Stimulated activated CD8-positive, alpha-beta memory T cell treated with anti-CD3 and anti-CD28 coated beads, Interleukin-2, amount 100 ng/mL, for 1 hour (primary cell): ENCODE data around the gene FLT3LG.
"Not testable (repeated sequence)": the region's sequence is repeated elsewhere in the genome, so short reads cannot be mapped to it uniquely, and the experiment has no call there.

Source experiments
- DNase-seq, 2 donors: peaks; one replicate each; pipeline ENCODE4 v3.0.0-alpha.2; 2020; ENCODE audit warnings: low read depth in 2 of 2

FLT3LG gene

DNA sequence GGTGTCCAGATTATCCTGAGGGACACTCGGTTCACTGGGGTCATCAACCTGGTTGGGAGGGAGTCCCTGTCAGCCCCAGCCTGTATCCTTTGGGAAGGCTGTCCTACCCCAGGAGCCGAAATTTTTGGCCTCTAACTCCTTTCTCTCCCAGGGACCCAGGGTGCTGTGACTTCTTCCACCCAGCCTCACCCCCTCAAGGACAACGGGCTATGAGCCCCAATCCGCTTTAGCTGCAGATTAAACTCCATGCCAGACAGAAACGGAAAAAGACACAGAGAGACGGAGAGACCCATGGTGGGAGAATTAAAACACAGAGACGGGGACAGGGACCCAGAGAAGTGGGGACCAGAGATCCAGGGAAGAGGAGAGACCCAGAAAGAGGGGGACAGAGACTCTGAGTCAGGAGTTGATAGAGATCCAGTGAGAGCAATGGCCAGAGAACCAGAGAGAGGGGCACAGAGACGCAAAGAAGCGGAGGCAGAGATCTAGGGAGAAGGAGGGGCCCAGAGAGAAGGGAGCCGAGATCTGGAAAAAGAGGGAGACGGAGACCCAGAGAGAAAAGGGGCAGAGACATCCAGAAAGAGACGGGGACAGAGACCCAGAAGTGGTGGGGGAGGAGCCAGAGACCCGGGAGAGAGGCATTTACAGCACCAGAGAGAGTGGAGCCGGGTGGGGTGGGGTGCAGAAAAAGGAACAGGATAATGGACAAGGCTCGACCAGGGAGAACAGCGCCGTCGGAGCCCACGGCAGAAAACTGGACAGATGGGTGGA lies 33.4 kb upstream of the FLT3LG start:
- no peak for DNase-seq

DNA sequence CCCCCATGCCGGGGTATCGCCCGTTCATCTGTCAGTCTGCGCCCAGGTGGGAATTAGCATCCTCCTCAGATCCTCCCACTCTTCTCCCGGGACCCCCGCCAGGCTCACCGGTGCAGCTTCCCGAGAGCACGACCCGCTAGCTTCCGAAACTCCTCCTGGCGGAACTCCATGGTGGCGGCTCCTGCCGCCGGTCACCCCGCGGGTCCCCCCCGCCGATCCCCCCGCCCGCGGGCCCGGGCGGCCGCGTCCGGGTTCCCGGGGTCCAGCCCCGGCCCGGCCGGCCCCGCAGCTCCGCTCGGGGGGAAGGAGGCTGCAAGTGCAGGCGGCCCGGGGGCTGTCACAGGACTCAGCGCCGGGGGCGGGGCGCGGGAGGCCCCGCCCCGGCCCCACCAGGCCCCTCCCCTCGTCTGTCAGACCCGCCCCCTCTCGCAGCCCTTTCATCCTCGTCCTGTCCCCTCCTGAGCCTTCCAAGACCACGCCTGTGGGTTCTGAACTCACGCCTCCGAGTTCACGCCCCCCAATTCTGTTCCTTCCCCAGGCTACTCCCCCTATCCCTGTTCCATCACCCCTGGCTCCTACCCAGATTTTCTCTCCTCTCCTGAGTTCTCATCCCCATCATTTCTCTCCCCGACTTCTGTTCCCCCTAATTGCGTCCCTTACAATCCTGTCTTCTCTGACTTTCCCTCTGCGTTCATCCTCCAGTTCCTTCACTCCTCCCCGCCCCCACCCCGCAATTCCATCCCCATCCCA lies 32.6 kb upstream of the FLT3LG start, which contains the start of gene SLC17A7:
TSS of gene SLC17A7 (minus strand) at position 318 of the 750 bp plus-strand sequence. CDS start at position 170, 148 bp downstream.
- no peak for DNase-seq

DNA sequence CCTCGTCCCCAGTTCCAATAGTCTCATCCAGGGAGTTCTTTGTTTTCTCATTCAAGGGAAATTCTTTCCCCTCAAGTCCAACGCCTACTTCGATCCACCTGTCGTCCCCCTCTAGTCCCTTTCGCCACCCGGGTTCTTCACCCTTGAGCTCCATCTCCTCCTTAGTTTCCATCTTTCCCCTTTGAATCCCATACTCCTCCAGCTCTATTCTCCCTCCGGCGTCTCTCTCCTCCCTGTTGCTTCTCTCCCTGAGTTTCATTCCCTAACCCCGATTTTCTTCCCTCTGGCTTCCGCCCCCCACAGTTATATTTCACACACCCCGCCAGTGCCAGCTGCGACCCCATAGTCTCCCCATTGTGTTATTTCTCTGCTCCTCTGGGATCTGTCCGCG lies 32.1 kb upstream of the FLT3LG start:
- DNase-seq = no peak

DNA sequence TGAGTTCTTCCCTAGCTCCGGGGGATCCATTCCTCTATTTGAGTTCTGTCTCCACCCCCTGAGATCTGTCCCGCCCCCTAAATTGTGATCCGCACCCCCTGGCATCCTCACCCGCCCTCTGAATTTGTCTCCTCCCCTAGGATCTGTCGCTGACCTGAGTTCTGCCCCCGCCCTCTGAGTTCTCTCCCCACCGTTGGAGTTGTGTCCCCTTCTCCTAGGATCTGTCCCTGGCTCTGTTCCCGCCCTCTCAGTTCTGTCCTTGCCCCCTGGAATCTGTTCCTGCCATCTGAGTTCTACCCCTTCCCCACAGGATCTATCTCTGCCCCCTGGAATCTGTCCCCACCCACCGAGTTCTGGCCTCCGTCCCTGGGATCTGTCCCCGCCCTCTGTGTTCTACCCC lies 31.7 kb upstream of the FLT3LG start:
- no peak for DNase-seq

DNA sequence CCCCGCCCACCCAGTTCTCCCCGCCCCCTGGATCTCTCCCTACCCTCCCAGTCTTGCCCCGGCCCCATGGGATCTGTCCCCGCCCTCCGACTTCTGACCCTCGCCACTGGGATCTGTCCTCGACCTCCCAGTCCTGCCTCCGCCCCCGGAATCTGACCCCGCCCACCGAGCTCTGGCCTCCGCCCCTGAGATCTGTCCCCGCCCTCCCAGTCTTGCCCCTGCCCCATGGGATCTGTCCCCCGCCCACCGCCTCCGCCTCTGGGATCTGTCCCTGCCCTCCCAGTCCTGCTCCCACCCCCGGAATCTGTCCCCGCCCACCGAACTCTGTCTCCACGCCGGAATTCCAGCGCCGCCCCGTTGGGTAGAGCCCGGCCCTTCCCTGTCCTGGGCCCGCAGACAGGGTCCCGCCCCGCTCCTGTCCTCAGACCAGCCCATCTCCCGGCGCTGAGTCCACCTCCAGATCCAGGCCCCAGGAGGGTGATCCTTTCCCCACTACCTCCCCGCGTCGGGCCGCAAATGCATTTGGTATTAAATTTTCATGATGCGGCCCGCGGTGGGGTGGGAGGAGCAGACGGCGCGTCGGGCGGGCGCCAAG lies 31.1 kb upstream of the FLT3LG start:
- no peak for DNase-seq

DNA sequence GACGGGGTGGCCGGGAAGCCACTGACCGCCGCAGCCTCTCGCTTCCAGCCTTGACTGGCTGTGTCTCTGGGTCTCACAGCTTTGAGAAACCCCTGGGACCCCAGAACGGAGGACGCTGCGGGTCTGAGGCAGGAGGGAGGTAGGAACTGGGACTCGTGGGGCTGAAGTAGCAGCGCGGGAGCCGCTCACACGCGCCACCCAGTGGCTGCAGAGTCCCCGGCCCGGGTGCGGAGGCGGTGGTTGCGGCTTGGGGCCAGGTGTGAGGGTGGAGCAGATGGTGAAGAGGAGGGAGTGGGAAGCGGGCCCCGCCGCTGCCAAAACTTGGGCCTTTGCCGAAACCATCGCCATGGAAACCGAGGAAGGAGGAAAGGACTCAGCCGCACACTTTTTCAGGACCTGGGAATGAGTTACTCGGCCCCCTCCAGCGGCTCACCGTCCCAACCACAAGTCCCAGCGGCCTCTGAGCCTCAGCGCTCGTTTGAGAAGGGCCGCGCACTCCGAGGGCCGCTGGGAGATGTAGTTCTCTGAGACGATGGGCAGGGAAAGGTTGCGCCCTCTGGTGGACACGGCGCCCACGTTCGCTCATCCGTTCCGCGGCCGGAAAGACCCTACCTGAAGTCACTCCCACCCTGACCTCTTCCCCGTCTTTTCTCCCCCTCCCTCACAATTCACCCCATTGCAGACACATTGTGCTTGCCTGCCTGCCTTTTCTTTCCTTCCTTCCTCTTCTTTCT lies 30.5 kb upstream of the FLT3LG start:
- peak; percentile 84 to 85 for DNase-seq

DNA sequence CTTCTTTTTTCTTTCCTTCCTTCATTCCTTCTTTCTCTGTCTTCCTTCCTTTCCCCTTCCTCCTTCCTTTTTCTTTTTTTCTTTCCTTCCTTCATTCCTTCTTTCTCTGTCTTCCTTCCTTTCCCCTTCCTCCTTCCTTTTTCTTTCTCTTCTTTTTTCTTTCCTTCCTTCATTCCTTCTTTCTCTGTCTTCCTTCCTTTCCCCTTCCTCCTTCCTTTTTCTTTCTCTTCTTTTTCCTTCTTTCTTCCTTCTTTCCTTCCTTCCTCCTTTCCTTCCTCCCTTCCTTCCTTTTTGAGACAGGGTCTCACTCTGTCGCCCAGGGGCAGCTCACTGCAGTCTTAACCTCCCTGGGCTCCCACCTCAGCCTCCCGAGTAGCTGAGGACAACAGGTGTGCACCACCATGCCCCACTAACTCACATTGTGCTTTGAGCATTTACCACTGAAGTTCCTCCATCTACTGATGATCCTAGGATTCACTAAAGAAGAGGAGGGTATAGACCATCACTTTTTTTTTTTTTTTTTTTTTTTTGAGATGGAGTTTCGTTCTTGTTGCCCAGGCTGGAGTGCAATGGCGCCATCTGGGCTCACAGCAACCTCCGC lies 29.8 kb upstream of the FLT3LG start:
- DNase-seq = not testable (repeated sequence)

DNA sequence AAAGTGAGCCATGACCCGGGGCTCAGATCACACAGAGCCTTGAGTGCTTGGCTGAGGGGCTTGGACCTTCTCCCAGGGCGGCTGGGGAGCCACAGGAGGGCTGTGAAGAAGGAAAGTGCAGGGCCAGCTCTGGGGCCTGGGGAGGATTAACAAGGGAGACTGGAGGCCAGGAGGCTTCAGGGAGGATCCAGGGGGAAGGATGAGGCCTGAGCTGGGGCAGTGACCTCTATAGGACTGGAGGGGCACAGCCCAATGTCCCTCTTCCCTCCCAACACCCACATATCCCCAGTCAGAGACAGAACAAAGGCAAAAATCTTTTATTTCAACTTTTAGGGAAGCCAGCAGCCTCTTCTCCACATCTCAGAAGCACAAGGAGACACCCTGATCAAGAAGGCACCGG lies 28.0 kb upstream of the FLT3LG start:
- no peak for DNase-seq

DNA sequence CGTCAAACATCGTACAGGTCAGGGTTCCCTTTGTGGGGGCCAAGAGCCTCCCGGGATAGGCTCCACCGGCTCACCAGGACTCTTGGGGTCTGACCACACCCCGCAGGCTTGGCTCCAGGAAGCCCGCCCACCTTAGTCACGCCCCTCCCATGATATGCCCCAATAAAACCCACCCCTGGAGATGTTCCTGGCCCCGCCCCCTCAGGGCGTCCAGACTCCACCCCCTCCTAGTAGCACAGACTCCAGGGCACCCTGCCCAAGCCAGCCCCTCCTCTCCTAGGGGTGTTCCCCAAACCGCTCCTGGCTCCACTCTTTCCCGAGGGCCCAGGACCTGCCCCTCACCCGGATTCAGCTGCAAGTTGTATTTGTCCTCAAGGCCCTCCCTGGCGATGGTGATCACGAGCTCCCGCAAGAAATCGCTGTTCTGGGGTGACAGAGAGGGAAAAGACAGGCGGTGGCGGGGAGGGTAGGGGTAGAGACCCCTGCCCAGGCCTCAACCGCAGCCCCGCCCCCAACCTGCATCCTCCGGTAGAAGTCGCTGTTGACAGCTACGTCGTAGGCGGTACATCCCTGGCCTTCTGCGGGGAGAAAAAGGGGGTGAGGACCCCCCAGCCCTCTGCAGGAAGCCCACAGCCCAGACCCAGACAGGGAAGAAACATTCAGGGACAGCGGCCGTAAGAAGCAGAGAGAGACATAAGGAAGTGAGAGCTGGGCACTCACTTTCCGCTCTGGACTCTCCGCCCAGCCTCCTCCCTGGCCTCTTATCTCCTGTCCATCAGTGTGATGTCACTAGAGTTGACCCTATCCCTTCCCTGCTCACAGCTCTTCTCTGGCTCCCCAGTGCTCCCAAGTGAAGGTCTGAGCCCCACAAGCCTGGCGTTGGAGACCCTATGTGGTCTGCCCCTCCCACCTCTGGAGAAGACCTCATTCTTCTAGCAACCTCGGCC lies 26.3 kb upstream of the FLT3LG start:
- DNase-seq = no peak

DNA sequence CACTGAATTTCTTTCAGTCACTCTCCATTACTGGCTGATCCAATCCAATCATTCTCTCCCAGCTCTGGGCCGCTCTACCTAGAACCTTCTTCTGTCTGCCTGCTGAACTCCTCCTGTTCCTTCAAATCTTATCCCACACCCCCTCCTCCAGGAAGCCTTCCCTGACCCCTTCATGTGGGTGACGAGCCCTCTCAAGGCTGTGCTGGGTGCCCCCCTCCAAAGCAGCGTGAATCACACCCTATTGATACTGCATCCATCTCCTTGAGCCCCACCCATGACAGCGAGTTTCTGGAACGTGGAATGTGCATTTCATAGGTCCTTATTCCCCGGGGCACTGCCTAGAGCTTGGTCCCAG lies 25.6 kb upstream of the FLT3LG start:
- no peak for DNase-seq

DNA sequence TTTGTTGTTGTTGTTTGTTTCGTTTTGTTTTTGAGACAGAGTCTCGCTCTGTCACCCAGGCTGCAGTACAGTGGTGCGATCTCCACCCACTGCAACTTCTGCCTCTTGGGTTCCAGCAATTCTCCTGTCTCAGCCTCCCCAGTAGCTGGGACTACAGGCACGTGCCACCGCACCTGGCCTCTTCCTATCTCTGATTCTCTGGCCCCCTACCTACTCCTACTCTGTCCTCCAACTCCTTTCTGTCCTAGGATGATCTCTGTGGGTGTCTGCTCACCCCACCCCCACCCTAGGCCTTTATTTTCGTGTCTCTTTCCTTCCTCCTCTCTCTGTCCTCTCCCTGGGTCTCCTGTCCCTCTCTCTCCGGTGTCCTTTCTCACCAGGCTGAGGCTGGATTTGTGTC lies 23.6 kb upstream of the FLT3LG start:
- DNase-seq = no peak

DNA sequence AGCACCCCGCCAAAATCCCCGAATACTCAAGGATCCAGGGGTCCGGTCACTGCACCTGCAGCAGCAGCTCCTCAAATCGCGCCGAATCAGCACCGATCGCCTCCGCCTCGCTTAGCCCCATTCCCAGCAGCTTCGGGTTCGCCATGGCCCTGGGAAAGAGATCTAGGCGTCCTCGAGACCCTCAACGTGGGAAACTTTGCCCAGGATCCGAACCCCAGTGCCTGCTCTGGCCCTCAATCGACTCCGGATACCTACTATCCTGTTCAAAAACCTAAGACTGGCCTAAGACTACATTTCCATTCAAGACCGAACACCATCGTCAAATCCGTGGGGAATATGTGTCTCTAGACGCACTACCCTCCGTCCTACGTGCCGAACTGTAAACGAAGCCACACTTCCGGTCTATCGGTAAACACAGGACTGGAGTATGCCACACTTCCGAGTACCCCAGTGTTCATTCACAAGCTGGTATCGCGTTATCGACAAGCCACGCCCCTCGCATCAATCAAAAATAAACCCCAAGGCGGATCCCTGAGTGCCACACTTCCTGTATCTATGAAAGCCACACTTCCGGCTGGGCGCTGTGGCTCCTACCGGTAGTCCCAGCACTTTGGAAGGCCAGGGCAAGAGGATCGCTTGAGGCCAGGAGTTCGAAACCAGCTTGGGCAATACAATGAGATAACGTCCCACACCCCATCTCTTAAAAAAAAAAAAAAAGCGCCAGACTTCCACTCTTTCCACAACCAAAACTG lies 22.4 kb upstream of the FLT3LG start, which contains the start of gene PIH1D1:
TSS of gene PIH1D1 (minus strand) at position 385 of the 752 bp plus-strand sequence. CDS start at position 145, 240 bp downstream.
- DNase-seq = peak; percentile 86 to 87

DNA sequence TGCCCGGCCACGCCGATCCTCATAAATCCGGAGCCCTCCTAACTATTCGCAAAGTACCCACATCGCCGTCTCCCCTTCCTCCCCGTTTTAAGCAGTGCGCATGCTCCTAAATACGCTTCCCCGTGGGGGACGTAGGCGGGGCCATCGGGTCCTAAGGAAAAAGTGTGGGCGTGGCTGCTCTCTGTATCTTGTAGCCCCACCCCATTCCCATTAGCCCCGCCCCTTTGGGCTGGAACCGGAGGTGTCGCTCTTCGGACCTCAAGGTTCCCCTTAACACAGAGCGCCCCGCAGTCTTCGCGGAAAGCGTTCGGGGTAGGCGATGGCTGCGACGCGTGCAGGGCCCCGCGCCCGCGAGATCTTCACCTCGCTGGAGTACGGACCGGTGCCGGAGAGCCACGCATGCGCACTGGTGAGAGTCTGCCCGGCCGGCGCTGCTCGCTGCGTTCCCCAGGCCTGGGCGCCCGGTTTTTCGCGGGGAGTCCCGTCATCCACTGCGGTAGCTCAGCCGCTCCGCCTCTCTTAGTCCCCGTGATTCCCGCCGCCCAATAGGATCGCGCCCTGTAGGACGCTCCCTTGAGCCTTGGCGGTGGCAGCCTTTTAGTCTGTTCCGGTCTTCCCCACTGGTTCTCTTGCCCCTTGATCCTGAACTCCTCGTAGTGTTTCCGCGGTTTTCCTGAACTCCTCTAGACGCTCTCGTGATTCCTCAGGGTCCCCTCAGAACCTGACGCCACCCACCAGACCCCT lies 20.8 kb upstream of the FLT3LG start, which contains the start of gene ALDH16A1:
TSS of gene ALDH16A1 (plus strand) at position 213 of the 744 bp plus-strand sequence. CDS start at position 320, 107 bp downstream.
- DNase-seq = peak; percentile 96

DNA sequence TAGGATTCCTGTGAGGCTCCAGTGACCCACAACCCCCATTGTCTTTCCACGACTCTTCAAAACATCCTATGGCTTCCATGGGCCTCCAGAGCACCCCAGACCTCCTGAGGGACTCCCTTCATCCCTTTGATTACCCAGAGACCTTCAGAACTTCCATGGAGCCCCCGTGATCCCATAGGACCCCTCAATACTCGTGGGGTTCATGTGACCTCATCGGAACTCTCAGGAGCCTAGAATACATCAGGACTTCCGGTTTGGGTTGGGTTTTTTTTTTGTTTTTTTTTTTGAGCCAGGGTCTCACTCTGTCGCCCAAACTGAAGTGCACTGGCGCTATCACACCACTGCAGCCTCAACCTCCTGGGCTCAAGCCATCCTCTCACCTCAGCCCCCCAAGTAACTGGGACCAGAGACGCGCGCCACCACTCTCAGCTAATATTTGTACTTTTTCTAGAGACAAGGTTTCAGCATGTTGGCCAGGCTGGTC lies 20.2 kb upstream of the FLT3LG start:
- DNase-seq = no peak

DNA sequence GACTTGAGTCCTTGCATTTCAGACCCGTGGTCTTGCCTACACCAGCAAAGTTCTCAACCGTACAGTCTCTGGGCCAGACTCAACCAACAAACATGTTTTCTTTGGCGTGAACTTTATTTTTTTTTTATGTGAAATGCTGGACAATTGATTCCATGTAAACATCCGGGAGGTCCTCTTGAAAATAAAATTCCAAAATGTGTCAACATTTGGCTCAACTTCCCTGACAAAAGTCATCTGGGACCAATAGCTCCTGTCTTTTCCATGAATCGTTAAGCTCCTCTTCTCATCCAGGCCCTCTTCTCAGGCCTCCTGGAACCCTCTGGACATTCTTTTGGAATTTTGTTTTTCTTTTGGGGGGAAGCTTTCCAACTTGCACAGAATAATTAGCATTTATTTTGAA lies 18.2 kb upstream of the FLT3LG start:
- DNase-seq = no peak

DNA sequence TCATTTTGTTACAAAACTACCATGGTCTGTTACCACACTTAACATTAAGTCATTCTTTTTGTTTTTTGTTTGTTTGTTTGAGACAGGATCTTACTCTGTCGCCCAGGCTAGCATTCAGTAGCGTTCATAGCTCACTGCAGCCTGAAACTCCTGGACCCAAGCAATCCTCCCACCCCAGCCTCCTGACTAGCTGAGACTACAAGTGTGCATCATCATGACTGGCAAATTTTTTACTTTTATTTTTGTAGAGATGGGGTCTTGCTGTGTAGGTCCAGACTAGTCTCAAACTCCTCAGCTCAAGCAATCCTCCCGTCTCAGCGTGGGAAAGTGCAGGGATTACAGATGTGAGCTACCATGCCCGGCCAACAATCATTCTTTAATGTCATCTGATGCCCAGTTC lies 17.7 kb upstream of the FLT3LG start:
- DNase-seq = no peak

DNA sequence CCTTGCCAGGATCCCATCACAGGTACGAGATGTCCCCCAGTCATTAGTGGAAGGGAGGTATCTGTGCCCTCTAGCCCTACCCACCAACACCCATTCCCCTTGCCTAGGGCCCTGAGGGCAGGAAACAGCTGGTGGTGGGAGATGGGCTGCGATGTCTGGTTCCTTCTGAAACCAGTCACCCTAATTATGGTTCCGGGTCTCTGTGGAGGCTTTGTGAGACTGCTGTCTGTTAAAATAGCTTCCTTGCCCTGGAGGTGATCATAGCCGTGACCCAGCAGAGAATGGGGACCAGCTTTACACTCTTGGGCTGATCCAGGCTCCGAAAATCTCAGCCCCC lies 15.5 kb upstream of the FLT3LG start:
- DNase-seq = no peak

DNA sequence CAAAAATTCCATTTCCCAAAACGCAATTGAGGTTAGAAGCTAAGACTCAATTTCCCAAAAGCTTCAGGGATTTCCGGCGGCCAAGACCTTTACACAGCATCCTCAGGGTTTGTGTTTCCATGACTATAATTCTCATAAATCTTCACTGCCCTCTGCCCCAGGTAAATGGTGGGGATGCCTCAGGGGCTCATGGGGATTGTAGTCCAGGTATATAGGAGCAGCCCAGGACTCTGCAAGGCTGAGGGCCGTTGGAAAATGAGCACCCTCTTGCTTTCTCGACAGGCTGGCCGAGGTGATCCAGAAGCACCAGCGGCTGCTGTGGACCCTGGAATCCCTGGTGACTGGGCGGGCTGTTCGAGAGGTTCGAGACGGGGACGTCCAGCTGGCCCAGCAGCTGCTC lies 14.6 kb upstream of the FLT3LG start:
- no peak for DNase-seq

DNA sequence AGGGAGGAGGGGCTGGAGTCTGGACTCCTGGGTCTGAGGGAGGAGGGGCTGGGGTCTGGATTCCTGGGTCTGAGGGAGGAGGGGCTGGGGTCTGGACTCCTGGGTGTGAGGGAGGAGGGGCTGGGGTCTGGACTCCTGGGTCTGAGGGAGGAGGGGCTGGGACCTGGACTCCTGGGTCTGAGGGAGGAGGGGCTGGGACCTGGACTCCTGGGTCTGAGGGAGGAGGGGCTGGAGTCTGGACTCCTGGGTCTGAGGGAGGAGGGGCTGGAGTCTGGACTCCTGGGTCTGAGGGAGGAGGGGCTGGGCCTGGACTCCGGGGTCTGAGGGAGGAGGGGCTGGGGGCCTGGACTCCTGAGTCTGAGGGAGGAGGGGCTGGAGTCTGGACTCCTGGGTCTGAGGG lies 12.9 kb upstream of the FLT3LG start:
- DNase-seq = not testable (repeated sequence)
